Measurements from ENCODE around the gene PCYT1A. TPM values are rescaled to one million over a fixed set of nuclear protein-coding genes. Genes with fewer than 3 reads are reported as not detected.
A peak's percentile ranks its signal among the peaks of the same experiment; 100 is the strongest.

The PCYT1A gene
- total RNA-seq, 1 donor from 2014 or later: 57.0 TPM

DNA sequence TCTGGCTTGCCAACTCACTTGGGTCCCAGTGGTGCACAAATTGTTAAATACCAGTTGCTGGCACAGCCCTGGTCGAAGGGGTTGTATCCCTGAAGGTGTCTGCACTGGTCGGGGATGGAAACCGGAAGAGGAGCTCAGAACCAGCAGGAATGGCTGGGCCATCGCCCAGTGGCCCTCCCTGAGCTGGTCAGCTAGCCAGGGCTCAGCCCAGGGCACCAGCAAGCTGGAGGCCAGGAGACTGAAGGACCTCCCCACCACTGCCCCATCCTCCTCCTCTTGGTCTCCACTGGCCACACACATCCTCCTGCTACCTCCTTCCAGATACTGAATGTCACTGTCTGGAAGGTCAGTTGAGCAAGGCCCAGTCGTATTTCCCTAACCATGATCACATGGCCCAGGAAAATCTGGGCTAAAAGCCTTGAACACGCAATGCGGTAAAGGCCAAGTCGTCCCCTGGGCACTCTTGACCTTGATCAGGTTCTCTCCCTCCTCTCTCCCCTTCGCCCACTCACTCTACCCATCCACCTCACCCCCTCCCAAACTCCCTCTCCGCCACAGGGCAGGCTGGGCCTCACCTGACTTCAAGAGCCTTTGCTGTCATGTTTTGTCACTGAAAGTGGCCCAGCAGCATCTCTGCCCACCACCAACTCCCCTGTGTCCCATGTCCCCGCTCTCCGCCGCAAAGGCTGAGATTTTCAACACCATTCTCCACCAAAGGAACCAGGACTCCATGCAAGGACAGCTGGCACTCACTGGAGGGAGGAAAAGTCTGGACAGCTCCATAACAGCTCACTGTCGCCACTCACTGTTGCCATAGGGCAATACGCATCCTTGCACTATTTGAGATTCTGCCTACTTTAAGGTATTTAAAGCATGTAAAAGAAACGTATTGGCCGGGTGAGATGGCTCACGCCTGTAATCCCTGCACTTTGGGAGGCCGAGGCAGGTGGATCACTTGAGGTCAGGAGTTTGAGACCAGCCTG lies 88.5 kb downstream of the PCYT1A start:
- Mint-ChIP-seq H3K4me3 (no peak overlapping the region), H3K36me3 (ENCODE audit: low read depth) (no peaks in the 10 kb centered on the region), H3K4me1 (ENCODE audit: low read depth) (peaks cover 6% of the 10 kb centered on the region), H3K27ac (no peak overlapping the region), H3K27me3 (ENCODE audit: insufficient read depth) (peaks cover 4% of the 10 kb centered on the region), H3K9me3 (no peaks in the 10 kb centered on the region)
- intact Hi-C loops (cut with micrococcal nuclease): no loop called here
- DNase-seq (ENCODE audit: low spot score): no peak

DNA sequence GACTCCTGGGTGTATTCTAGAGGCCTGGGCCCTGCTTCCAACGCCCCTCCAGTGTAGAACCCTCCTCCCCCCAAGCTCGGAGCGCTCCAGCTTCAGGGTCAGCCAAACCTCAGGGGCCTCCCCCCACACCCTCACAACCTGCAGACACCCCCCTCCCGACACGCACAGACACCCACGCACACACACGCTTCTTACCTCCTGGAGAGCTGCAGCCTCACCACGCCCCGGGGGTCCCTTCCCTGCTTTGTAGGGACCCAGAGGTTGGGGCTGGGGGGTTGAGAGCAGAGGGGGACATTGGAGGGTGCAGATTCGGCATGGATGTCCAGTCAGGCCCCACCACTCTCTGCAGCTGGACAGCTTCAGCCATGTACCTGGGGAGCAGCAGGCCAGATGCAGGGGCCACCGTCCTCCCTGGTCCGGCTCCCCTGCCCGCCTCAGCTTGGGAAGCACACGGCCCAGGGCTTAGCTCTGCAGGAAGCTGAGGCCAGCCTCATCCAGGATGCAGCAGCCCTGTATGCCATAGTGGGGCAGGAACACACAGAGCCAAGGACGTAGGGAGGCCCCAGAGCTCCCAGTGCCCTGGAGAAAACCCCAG lies 89.3 kb downstream of the PCYT1A start:
- Mint-ChIP-seq H3K27me3 (ENCODE audit: insufficient read depth) (peaks cover 2% of the 10 kb centered on the region), H3K36me3 (ENCODE audit: low read depth) (no peaks in the 10 kb centered on the region), H3K27ac (no peak overlapping the region), H3K4me3 (no peak overlapping the region), H3K9me3 (no peaks in the 10 kb centered on the region), H3K4me1 (ENCODE audit: low read depth) (peaks cover 12% of the 10 kb centered on the region)
- DNase-seq (ENCODE audit: low spot score): no peak
- intact Hi-C loops (cut with micrococcal nuclease): no loop called here

DNA sequence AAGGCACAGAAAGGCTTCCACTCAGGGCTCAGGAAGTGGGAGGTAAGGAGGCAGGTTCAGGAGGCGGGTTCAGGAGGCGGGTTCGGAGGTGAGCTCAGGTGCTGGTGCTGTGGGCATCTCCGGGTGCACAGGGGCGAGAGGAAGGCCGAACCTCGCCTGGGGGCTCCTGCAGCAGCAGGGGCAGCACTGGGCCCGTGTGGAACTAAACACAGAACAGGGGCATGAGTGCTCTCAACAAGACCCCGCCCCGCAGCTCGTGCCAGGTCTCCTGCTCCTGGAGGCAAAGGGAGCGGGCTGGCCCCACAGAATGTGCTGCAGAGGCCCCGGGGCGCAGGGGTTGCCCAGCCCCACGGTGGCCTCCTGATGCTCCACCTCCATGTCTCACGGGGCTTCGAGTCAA lies 90.0 kb downstream of the PCYT1A start:
- Mint-ChIP-seq H3K27ac (no peak overlapping the region), H3K4me3 (no peak overlapping the region), H3K36me3 (ENCODE audit: low read depth) (peaks cover under 1% of the 10 kb centered on the region), H3K9me3 (no peaks in the 10 kb centered on the region), H3K4me1 (ENCODE audit: low read depth) (peaks cover 18% of the 10 kb centered on the region), H3K27me3 (ENCODE audit: insufficient read depth) (peaks cover 2% of the 10 kb centered on the region)
- DNase-seq (ENCODE audit: low spot score): no peak
- intact Hi-C loops (cut with micrococcal nuclease): loop anchor here (2.0 kb wide), 1 partner anchor 347 kb away; no protein-coding TSS in a partner anchor

DNA sequence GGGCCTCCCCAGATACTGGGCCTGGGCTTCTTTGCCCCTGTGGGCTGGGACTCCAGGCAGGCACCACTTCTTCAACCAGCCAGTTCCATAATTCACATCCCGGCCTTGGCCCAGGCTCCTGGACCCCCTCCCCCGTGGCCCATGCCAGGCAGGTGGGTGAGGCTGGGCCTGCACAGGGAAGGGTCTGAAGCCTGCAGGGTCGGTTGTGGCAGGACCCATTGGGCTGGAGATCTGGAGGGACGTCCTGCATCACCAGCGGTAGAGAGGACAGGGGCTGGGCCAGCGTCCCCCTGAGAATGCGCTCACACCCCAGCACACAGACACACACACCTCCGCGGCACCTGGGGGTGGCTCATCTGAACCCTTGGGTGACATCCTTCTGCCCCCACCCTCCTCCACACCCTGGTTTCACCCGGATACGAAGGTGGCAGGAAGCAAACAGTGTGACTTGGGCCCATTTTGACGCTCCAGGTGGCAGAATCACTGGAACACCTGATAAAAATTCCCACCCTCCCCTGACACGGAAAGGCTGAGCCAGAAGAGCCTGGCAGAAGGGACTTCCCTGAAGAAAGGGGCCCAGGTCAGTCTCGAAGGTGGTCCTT lies 91.8 kb downstream of the PCYT1A start:
- intact Hi-C loops (cut with micrococcal nuclease): loop anchor here (1.0 to 2.0 kb wide), 3 partner anchors 122 to 345 kb away; no protein-coding TSS in a partner anchor
- H3K27ac Mint-ChIP-seq: peak overlapping the region; percentile 44
- peaks cover 36% of the 10 kb centered on the region for H3K4me1 Mint-ChIP-seq (ENCODE audit: low read depth)
- H3K9me3 Mint-ChIP-seq: no peaks in the 10 kb centered on the region
- H3K27me3 Mint-ChIP-seq (ENCODE audit: insufficient read depth): peaks cover 2% of the 10 kb centered on the region
- no peak overlapping the region for H3K4me3 Mint-ChIP-seq
- DNase-seq (ENCODE audit: low spot score): no peak
- peaks cover 1% of the 10 kb centered on the region for H3K36me3 Mint-ChIP-seq (ENCODE audit: low read depth)

DNA sequence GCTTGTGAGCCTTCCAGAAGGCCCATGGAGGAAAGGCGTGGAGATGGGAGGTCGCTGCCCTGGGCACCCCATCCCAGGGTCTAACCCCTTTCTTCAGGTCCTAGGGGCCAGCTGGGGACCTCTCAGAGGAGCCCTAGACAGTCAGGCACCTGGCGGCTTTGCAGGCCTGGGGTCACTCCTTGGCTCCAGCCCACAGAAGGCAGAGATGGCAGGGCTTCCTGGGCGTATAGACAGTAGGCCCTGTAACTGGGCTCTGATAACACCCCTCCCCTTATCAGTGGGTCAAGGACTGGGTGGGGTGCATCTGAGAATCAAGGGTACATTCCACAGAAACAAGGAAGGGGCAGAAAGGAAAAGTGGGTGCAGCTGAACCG lies 93.0 kb downstream of the PCYT1A start:
- Mint-ChIP-seq H3K4me1 (ENCODE audit: low read depth) (peaks cover 40% of the 10 kb centered on the region), H3K9me3 (no peaks in the 10 kb centered on the region), H3K27me3 (ENCODE audit: insufficient read depth) (peaks cover 2% of the 10 kb centered on the region), H3K4me3 (no peak overlapping the region), H3K27ac (peak overlapping the region; percentile 55), H3K36me3 (ENCODE audit: low read depth) (peaks cover 1% of the 10 kb centered on the region)
- DNase-seq (ENCODE audit: low spot score): no peak
- intact Hi-C loops (cut with micrococcal nuclease): no loop called here

DNA sequence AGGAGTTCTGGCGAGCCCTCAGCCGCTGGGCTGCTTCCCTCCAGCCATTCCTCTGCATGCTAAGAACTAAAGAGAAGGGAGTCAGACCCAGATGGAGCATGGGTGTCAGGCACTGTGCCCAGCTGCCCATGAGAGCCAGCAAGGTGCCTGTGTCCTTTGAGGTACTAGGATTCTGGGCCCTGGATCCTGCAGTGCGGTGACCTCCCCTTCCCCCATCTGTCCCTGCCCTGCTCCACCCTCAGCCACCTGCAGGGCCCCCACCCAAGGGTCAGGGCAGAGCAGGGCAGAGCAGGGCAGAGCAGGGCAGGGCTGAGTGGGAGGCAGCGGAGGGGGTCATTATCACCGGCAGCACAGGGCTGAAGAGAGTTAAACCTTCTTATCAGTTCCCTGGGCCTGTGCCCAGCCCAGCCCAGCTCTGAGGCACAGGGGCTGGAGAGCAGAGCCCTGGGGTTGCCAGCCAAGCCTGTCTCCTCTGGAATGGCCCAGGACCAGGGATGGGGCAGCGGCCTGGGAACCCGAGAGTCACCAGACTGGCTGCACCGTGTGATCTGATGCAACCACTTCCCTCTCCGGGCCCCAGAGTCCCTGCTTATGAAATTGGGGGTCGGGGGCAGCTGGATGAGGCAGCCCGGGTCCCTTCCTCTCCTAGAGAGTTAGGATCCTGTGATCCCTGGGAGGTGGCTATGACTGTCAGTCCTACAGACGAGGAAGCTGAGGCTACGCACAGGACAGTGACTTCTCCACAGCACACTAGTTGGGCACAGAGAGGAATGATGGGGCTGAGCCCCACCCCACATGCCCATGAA lies 93.6 kb downstream of the PCYT1A start:
- Mint-ChIP-seq H3K4me3 (no peak overlapping the region), H3K36me3 (ENCODE audit: low read depth) (peaks cover 1% of the 10 kb centered on the region), H3K9me3 (no peaks in the 10 kb centered on the region), H3K27me3 (ENCODE audit: insufficient read depth) (peaks cover 2% of the 10 kb centered on the region), H3K4me1 (ENCODE audit: low read depth) (peaks cover 42% of the 10 kb centered on the region), H3K27ac (peak overlapping the region; percentile 98)
- DNase-seq (ENCODE audit: low spot score): no peak
- intact Hi-C loops (cut with micrococcal nuclease): loop anchor here (2.0 kb wide), 1 partner anchor 15 kb away; no protein-coding TSS in a partner anchor

DNA sequence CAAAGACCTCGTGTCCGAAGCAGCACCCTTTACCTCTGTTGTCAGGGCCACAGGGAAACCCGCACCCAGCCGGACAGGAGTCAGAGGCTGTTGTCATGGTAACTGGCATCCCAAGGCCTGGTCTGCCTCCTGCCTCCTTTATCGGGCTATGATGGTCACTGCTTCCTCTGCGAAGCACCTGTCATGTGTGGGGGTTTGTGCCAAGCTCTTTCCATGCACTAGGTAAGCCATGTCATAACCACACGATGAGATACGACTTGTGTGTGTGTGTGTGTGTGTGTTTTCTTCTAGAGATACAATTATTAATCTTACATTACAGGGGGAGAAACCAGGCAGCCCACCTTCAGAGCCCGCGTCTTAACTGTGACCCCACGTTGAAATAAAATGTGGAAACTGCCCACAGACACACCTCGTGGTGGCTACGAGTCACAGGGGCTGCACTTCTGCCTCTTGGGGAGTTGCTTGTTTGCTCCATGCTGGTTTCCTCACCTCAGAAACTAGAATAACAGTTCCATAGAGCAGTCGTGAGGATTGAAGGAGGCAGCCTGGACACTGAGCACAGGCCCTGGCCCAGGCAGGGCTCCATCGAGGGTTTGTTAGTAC lies 94.3 kb downstream of the PCYT1A start:
- Mint-ChIP-seq H3K4me3 (no peak overlapping the region), H3K36me3 (ENCODE audit: low read depth) (peaks cover 1% of the 10 kb centered on the region), H3K27me3 (ENCODE audit: insufficient read depth) (peaks cover 2% of the 10 kb centered on the region), H3K27ac (peak overlapping the region; percentile 98), H3K9me3 (no peaks in the 10 kb centered on the region), H3K4me1 (ENCODE audit: low read depth) (peaks cover 44% of the 10 kb centered on the region)
- intact Hi-C loops (cut with micrococcal nuclease): loop anchor here (2.0 kb wide), 1 partner anchor 14 kb away; no protein-coding TSS in a partner anchor
- DNase-seq (ENCODE audit: low spot score): no peak

DNA sequence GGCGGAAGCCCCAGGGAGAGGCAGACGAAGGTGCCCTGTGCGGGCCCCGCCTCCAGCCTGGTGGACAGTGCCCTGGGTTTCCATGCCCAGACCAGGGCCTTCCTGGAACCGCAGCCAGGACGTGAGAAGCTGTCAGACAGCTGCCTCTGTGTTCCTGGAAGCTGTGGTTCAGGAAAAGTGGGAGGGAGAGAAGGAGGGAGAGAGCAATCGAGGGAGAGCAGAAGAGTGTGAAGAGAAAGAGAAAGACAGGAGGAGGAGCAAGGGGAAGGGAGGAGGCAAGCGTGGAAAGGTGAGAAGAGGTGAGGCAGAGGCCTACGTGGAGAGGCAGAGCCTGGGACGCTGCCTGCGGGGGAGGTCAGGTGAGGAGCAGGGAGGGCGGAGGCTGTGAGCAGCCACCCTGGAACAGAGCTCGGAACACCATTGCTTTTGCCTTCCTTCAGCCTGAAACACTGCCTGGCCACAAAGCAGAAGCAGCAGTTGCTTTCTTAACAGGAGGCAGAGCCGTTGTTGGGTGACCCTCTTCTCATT lies 94.9 kb downstream of the PCYT1A start:
- intact Hi-C loops (cut with micrococcal nuclease): loop anchor here (1.0 to 2.0 kb wide), 5 partner anchors 9 to 119 kb away; partner anchors contain the start of gene TFRC
- peaks cover 44% of the 10 kb centered on the region for H3K4me1 Mint-ChIP-seq (ENCODE audit: low read depth)

DNA sequence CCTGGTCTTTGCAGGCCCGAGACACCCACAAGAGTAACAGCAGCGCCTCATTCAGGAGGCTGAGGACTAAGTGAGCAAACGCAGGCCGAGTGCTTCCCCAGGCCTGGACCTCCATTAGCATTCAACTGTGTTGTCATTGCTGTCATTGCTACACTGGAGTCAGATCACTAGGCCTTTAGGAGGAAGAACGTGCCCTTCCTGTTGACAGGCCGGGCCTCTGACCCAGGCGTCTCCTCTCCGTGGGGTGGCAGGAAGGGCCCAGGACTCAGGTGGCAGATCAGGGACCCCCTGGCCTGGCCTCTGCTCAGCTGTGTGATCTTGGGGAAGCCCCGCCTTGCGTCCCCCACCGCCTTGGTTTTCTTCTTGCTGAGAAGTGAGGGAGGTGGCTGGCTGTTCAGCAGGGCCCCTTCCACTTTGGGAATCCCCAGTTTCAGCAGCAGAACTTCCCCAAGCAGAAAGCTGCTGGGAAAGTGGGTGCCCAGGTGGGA lies 95.4 kb downstream of the PCYT1A start:
- intact Hi-C loops (cut with micrococcal nuclease): loop anchor here (1.0 to 2.0 kb wide), 5 partner anchors 9 to 119 kb away; partner anchors contain the start of gene TFRC
- Mint-ChIP-seq H3K9me3 (no peaks in the 10 kb centered on the region), H3K36me3 (ENCODE audit: low read depth) (peaks cover 1% of the 10 kb centered on the region), H3K4me3 (peak overlapping the region; percentile 75), H3K27ac (peak overlapping the region; percentile 98), H3K4me1 (ENCODE audit: low read depth) (peaks cover 47% of the 10 kb centered on the region), H3K27me3 (ENCODE audit: insufficient read depth) (no peaks in the 10 kb centered on the region)
- DNase-seq (ENCODE audit: low spot score): peak; percentile 49

More for the DNA sequence above, 94.9 kb downstream of the PCYT1A start:
- Mint-ChIP-seq H3K27ac (peak overlapping the region; percentile 98), H3K9me3 (no peaks in the 10 kb centered on the region), H3K27me3 (ENCODE audit: insufficient read depth) (peaks cover 2% of the 10 kb centered on the region), H3K36me3 (ENCODE audit: low read depth) (peaks cover 1% of the 10 kb centered on the region), H3K4me3 (peak overlapping the region; percentile 75)
- DNase-seq (ENCODE audit: low spot score): no peak

DNA sequence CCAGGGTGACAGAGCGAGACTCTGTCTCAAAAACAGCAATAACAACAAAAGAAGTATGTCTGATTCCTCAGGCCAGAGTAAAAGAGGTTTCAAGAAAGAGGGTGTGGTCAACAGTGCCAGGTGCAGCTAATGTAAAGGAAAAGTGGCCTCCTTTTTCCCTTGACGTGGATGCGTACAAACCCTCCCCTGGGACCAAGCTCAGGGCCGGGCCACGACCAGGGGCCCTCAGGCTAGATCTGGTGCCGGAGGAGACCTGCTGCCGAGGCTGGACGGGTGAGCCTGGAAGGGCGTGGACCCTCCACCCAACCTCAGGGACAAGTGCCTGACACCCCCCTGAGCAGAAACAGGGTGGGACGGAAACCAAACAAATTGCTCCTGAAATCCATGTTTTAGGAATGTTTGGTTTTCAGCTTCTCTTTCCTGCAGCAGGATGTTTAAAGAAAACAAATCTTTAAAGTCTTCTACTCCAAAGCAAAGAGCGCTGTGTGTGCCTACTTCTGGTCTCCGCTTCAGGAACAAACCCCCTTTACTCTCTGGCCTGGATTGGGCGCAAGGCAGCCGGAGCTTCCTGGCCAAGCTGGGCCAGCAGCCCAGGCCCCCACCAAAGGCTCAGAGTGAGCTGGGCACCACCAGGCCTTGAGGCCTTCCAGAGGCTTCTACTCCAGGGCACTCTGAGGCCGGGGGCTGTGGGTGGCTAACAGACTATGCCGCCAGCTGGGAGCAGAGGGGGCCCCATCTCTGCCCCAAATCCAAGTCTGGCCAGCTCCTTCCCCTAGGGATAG lies 97.8 kb downstream of the PCYT1A start:
- no peaks in the 10 kb centered on the region for H3K9me3 Mint-ChIP-seq
- intact Hi-C loops (cut with micrococcal nuclease): no loop called here
- no peak overlapping the region for H3K4me3 Mint-ChIP-seq
- no peak for DNase-seq (ENCODE audit: low spot score)
- peaks cover 1% of the 10 kb centered on the region for H3K36me3 Mint-ChIP-seq (ENCODE audit: low read depth)
- H3K27me3 Mint-ChIP-seq (ENCODE audit: insufficient read depth): no peaks in the 10 kb centered on the region
- peak overlapping the region; percentile 64 for H3K27ac Mint-ChIP-seq
- H3K4me1 Mint-ChIP-seq (ENCODE audit: low read depth): peaks cover 54% of the 10 kb centered on the region
